Measurements from ENCODE around the gene SYNPR. TPM values are rescaled to one million over a fixed set of nuclear protein-coding genes. Genes with fewer than 3 reads are reported as not detected.
A peak's percentile ranks its signal among the peaks of the same experiment; 100 is the strongest.

SYNPR gene
- total RNA-seq, 5 donors from 2014 or later (not counting 1 experiment from before 2014, with no cell fraction given): not detected

DNA sequence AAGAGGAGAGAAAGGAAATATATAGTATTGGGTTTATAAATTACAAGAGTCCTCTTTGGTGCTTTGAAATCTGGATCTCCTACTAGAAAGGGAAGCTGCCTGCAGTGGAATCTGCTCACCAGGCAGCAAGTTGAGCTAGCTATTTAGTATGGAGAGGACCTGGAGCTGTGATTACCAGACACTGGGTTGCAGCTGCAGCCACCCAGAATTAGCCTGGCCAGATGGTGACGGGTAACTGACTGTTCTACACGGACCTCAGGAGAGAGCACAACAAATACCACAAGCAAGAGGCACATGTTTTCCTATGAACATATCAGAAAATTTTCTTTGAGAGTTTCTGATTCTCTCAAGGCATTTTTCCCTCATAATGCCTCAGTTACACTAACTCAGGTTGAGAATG lies 46.5 kb downstream of the SYNPR start:
- Histone ChIP-seq H3K4me1 (ENCODE audit: control insufficient read depth in 1 of 2, extremely low read depth in 1 of 2, insufficient read depth in 2 of 2, low read length in 2 of 2) (no peaks in the 10 kb centered on the region), H3K4me3 (ENCODE audit: control insufficient read depth in 1 of 2, extremely low read depth in 1 of 2, low read length in 1 of 2) (no peak overlapping the region), H3K27ac (ENCODE audit: low read length) (no peak overlapping the region), H3K36me3 (ENCODE audit: control insufficient read depth in 2 of 2, extremely low read depth in 1 of 2, insufficient read depth in 1 of 2, low read length in 1 of 2) (no peaks in the 10 kb centered on the region), H3K27me3 (replicated peaks in 1 of 2; ENCODE audit: control insufficient read depth in 2 of 2, extremely low read depth in 1 of 2, insufficient read depth in 2 of 2, low read length in 1 of 2) (no peaks in the 10 kb centered on the region), H3K9me3 (no peaks in the 10 kb centered on the region)
- Mint-ChIP-seq H3K27ac (no peak overlapping the region), H3K4me3 (no peak overlapping the region), H3K9me3 (peaks cover 0 to 5% (median 0%) of the 10 kb centered on the region in 3 donors), H3K27me3 (no peaks in the 10 kb centered on the region), H3K36me3 (no peaks in the 10 kb centered on the region), H3K4me1 (no peaks in the 10 kb centered on the region)
- POLR2A ChIA-PET: no interaction called here
- DNase-seq (no peak), ATAC-seq (replicated peaks in 1 of 4) (no peak)
- CTCF ChIA-PET: no interaction called here
- WGBS (ENCODE audit: insufficient coverage): no CpG with 5 or more reads among the region's 2 CpGs

GRCh38 chr3:63325386-63325785 lies 47.3 kb downstream of the SYNPR start:
- no peaks in the 10 kb centered on the region for H3K9me3 ChIP-seq
- no peaks in the 10 kb centered on the region for H3K4me1 ChIP-seq (ENCODE audit: control insufficient read depth in 1 of 2, extremely low read depth in 1 of 2, insufficient read depth in 2 of 2, low read length in 2 of 2)
- no peak for DNase-seq
- Mint-ChIP-seq H3K36me3 (no peaks in the 10 kb centered on the region), H3K4me1 (no peaks in the 10 kb centered on the region), H3K9me3 (peaks cover 0 to 5% (median 0%) of the 10 kb centered on the region in 3 donors), H3K27me3 (no peaks in the 10 kb centered on the region), H3K4me3 (no peak overlapping the region), H3K27ac (no peak overlapping the region)
- H3K4me3 ChIP-seq (ENCODE audit: control insufficient read depth in 1 of 2, extremely low read depth in 1 of 2, low read length in 1 of 2): no peak overlapping the region
- 44% methylated on average over 1 of the region's 2 CpGs for WGBS (ENCODE audit: insufficient coverage)
- ChIA-PET POLR2A (no interaction called here), CTCF (no interaction called here)
- no peak for ATAC-seq (replicated peaks in 1 of 4)
- no peak overlapping the region for H3K27ac ChIP-seq (ENCODE audit: low read length)
- no peaks in the 10 kb centered on the region for H3K36me3 ChIP-seq (ENCODE audit: control insufficient read depth in 2 of 2, extremely low read depth in 1 of 2, insufficient read depth in 1 of 2, low read length in 1 of 2)
- H3K27me3 ChIP-seq (replicated peaks in 1 of 2; ENCODE audit: control insufficient read depth in 2 of 2, extremely low read depth in 1 of 2, insufficient read depth in 2 of 2, low read length in 1 of 2): no peaks in the 10 kb centered on the region

GRCh38 chr3:63328365-63328764 lies 50.3 kb downstream of the SYNPR start:
- H3K4me1 ChIP-seq (ENCODE audit: control insufficient read depth in 1 of 2, extremely low read depth in 1 of 2, insufficient read depth in 2 of 2, low read length in 2 of 2): no peaks in the 10 kb centered on the region
- no peak overlapping the region for H3K27ac Mint-ChIP-seq
- no peaks in the 10 kb centered on the region for H3K36me3 ChIP-seq (ENCODE audit: control insufficient read depth in 2 of 2, extremely low read depth in 1 of 2, insufficient read depth in 1 of 2, low read length in 1 of 2)
- H3K9me3 ChIP-seq: no peaks in the 10 kb centered on the region
- peaks cover 0 to 2% of the 10 kb centered on the region in 2 experiments for H3K27me3 ChIP-seq (replicated peaks in 1 of 2; ENCODE audit: control insufficient read depth in 2 of 2, extremely low read depth in 1 of 2, insufficient read depth in 2 of 2, low read length in 1 of 2)
- no peaks in the 10 kb centered on the region for H3K9me3 Mint-ChIP-seq
- no peaks in the 10 kb centered on the region for H3K27me3 Mint-ChIP-seq
- ChIA-PET POLR2A (no interaction called here), CTCF (no interaction called here)
- H3K4me3 ChIP-seq (ENCODE audit: control insufficient read depth in 1 of 2, extremely low read depth in 1 of 2, low read length in 1 of 2): no peak overlapping the region
- H3K36me3 Mint-ChIP-seq: no peaks in the 10 kb centered on the region
- no peak overlapping the region for H3K27ac ChIP-seq (ENCODE audit: low read length)
- DNase-seq (no peak), ATAC-seq (replicated peaks in 1 of 4) (no peak)
- no peaks in the 10 kb centered on the region for H3K4me1 Mint-ChIP-seq
- no peak overlapping the region for H3K4me3 Mint-ChIP-seq

DNA sequence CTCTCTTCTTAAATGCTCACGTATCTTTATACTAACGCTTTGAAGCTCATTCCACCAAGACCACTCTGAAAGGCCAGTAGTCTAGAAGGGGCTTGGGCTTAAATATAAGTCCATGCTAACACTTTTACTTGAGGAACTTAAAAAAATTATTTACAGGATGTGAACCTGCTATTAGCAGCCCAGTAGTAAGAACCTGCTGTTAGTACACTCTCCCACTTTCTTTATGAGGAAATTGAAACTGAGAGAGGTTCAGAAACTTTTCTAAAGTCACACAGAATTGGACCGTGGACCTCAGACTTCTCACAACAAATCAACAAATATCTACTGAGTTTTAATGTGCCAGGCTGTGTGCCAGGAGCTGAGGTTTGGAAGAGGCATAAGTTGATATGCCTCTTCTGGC lies 53.4 kb downstream of the SYNPR start:
- H3K4me3 Mint-ChIP-seq: no peak overlapping the region
- ChIA-PET CTCF (no interaction called here), POLR2A (no interaction called here)
- ATAC-seq (replicated peaks in 1 of 4): no peak
- no peaks in the 10 kb centered on the region for H3K9me3 Mint-ChIP-seq
- DNase-seq: no peak
- H3K36me3 Mint-ChIP-seq: no peaks in the 10 kb centered on the region
- no peaks in the 10 kb centered on the region for H3K36me3 ChIP-seq (ENCODE audit: control insufficient read depth in 2 of 2, extremely low read depth in 1 of 2, insufficient read depth in 1 of 2, low read length in 1 of 2)
- no peak overlapping the region for H3K27ac ChIP-seq (ENCODE audit: low read length)
- H3K27ac Mint-ChIP-seq: no peak overlapping the region
- H3K27me3 Mint-ChIP-seq: no peaks in the 10 kb centered on the region
- no peak overlapping the region for H3K4me3 ChIP-seq (ENCODE audit: control insufficient read depth in 1 of 2, extremely low read depth in 1 of 2, low read length in 1 of 2)
- H3K9me3 ChIP-seq: no peaks in the 10 kb centered on the region
- WGBS (ENCODE audit: insufficient coverage): no CpG with 5 or more reads among the region's 3 CpGs
- no peaks in the 10 kb centered on the region for H3K4me1 Mint-ChIP-seq
- H3K4me1 ChIP-seq (ENCODE audit: control insufficient read depth in 1 of 2, extremely low read depth in 1 of 2, insufficient read depth in 2 of 2, low read length in 2 of 2): no peaks in the 10 kb centered on the region
- H3K27me3 ChIP-seq (replicated peaks in 1 of 2; ENCODE audit: control insufficient read depth in 2 of 2, extremely low read depth in 1 of 2, insufficient read depth in 2 of 2, low read length in 1 of 2): peaks cover 0 to 2% of the 10 kb centered on the region in 2 experiments

- WGBS (ENCODE audit: insufficient coverage): no CpG with 5 or more reads among the region's 1 CpG
- no peak overlapping the region for H3K4me3 Mint-ChIP-seq
- no peaks in the 10 kb centered on the region for H3K36me3 Mint-ChIP-seq
- ATAC-seq (replicated peaks in 1 of 4): no peak
- no peaks in the 10 kb centered on the region for H3K36me3 ChIP-seq (ENCODE audit: control insufficient read depth in 2 of 2, extremely low read depth in 1 of 2, insufficient read depth in 1 of 2, low read length in 1 of 2)
- no peaks in the 10 kb centered on the region for H3K9me3 ChIP-seq
- POLR2A ChIA-PET: no interaction called here
- no peak overlapping the region for H3K27ac Mint-ChIP-seq
- H3K4me1 ChIP-seq (ENCODE audit: control insufficient read depth in 1 of 2, extremely low read depth in 1 of 2, insufficient read depth in 2 of 2, low read length in 2 of 2): no peaks in the 10 kb centered on the region
- H3K4me1 Mint-ChIP-seq: no peaks in the 10 kb centered on the region
- H3K27me3 Mint-ChIP-seq: no peaks in the 10 kb centered on the region
- no peak overlapping the region for H3K4me3 ChIP-seq (ENCODE audit: control insufficient read depth in 1 of 2, extremely low read depth in 1 of 2, low read length in 1 of 2)
- H3K27me3 ChIP-seq (replicated peaks in 1 of 2; ENCODE audit: control insufficient read depth in 2 of 2, extremely low read depth in 1 of 2, insufficient read depth in 2 of 2, low read length in 1 of 2): peaks cover 0 to 2% of the 10 kb centered on the region in 2 experiments
- CTCF ChIA-PET: no interaction called here
- no peak overlapping the region for H3K27ac ChIP-seq (ENCODE audit: low read length)
- no peak for DNase-seq
- H3K9me3 Mint-ChIP-seq: no peaks in the 10 kb centered on the region
These were observed 55.7 kb downstream of the SYNPR start for GRCh38 chr3:63333815-63334214.

DNA sequence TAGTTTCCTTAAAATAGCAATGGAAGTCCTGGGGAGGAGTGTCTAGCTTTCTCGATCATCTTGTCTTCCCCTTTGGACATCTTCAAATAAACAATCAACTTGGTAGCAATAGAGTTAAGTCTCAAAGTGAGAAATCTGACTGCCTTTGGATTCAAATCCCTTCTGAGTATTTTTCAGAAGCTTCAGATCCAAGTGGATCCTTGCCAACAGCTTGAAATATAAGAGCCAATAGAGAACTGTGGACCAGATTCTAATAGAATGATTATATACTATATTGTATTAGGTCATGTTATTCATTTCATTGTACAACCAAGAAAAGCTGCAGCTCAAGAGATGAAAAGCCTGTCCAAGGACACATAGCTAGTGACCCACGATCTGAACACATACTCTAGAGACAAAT lies 60.2 kb downstream of the SYNPR start:
- DNase-seq: no peak
- H3K4me1 Mint-ChIP-seq: no peaks in the 10 kb centered on the region
- ATAC-seq (replicated peaks in 1 of 4): no peak
- 14% methylated on average over 1 of the region's 2 CpGs for WGBS (ENCODE audit: insufficient coverage)
- H3K9me3 ChIP-seq: no peaks in the 10 kb centered on the region
- H3K36me3 ChIP-seq (ENCODE audit: control insufficient read depth in 2 of 2, extremely low read depth in 1 of 2, insufficient read depth in 1 of 2, low read length in 1 of 2): no peaks in the 10 kb centered on the region
- no peaks in the 10 kb centered on the region for H3K27me3 Mint-ChIP-seq
- no peak overlapping the region for H3K4me3 Mint-ChIP-seq
- H3K27ac Mint-ChIP-seq: no peak overlapping the region
- H3K9me3 Mint-ChIP-seq: peaks cover 0 to 8% (median 6%) of the 10 kb centered on the region in 3 donors
- POLR2A ChIA-PET: interaction anchor here in 1 of 2 donors (0.6 kb wide), 1 partner anchor 34 kb away, joined by 3 read pairs; no protein-coding TSS in a partner anchor
- no peak overlapping the region for H3K4me3 ChIP-seq (ENCODE audit: control insufficient read depth in 1 of 2, extremely low read depth in 1 of 2, low read length in 1 of 2)
- no peak overlapping the region for H3K27ac ChIP-seq (ENCODE audit: low read length)
- CTCF ChIA-PET: no interaction called here
- peaks cover 0 to 2% of the 10 kb centered on the region in 2 experiments for H3K27me3 ChIP-seq (replicated peaks in 1 of 2; ENCODE audit: control insufficient read depth in 2 of 2, extremely low read depth in 1 of 2, insufficient read depth in 2 of 2, low read length in 1 of 2)
- H3K36me3 Mint-ChIP-seq: no peaks in the 10 kb centered on the region
- H3K4me1 ChIP-seq (ENCODE audit: control insufficient read depth in 1 of 2, extremely low read depth in 1 of 2, insufficient read depth in 2 of 2, low read length in 2 of 2): no peaks in the 10 kb centered on the region

DNA sequence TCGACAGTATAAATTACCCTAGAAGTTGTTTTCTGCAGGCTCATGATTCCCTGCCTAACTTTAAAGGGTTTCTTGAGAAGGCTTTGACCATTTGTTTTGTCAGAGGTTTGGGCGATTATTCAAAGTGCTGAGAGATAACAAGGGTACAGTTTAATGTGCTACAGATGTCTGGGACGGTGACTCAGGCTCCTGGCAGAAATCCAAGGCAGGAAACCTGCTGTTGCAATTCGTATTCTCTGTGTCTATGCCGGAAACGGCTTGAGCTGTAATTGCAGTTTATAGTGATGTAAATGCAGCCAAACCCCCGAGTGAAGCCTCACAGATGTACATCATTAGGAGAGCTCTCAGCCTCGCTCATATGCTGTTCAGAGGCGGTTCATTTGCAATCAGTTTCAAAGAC lies 65.6 kb downstream of the SYNPR start:
- Histone ChIP-seq H3K27ac (ENCODE audit: low read length) (no peak overlapping the region), H3K36me3 (ENCODE audit: control insufficient read depth in 2 of 2, extremely low read depth in 1 of 2, insufficient read depth in 1 of 2, low read length in 1 of 2) (no peaks in the 10 kb centered on the region), H3K4me1 (ENCODE audit: control insufficient read depth in 1 of 2, extremely low read depth in 1 of 2, insufficient read depth in 2 of 2, low read length in 2 of 2) (no peaks in the 10 kb centered on the region), H3K4me3 (ENCODE audit: control insufficient read depth in 1 of 2, extremely low read depth in 1 of 2, low read length in 1 of 2) (no peak overlapping the region), H3K9me3 (no peaks in the 10 kb centered on the region), H3K27me3 (replicated peaks in 1 of 2; ENCODE audit: control insufficient read depth in 2 of 2, extremely low read depth in 1 of 2, insufficient read depth in 2 of 2, low read length in 1 of 2) (peaks cover 0 to 2% of the 10 kb centered on the region in 2 experiments)
- WGBS (ENCODE audit: insufficient coverage): 2% methylated on average over 5 of the region's 9 CpGs
- Mint-ChIP-seq H3K27me3 (peaks cover 3 to 6% of the 10 kb centered on the region in 2 donors), H3K4me1 (peaks cover 0 to 3% (median 3%) of the 10 kb centered on the region in 3 donors), H3K36me3 (no peaks in the 10 kb centered on the region), H3K4me3 (no peak overlapping the region), H3K9me3 (peaks cover 0 to 8% (median 6%) of the 10 kb centered on the region in 3 donors), H3K27ac (no peak overlapping the region)
- peak in 6 of 35 experiments; percentile 0 to 20 (median 3) for DNase-seq
- ATAC-seq (replicated peaks in 1 of 4): peak in 2 of 4 experiments; percentile 27 to 35
- POLR2A ChIA-PET: no interaction called here
- CTCF ChIA-PET: interaction anchor here in 1 of 2 donors (0.7 to 1.0 kb wide), 2 partner anchors 9 to 1142 kb away, joined by 3 to 4 read pairs; no protein-coding TSS in a partner anchor
